NCI-H2196 (cell line): Measurements from ENCODE around the gene MSH3.
"Not testable (repeated sequence)": the region's sequence is repeated elsewhere in the genome, so short reads cannot be mapped to it uniquely, and the experiment has no call there.

Source experiments
- DNase-seq: peaks from one replicate; lab custom pipeline; 2025; ENCODE audit not compliant: unreplicated experiment; lab: John Stamatoyannopoulos, UW

MSH3 gene

DNA sequence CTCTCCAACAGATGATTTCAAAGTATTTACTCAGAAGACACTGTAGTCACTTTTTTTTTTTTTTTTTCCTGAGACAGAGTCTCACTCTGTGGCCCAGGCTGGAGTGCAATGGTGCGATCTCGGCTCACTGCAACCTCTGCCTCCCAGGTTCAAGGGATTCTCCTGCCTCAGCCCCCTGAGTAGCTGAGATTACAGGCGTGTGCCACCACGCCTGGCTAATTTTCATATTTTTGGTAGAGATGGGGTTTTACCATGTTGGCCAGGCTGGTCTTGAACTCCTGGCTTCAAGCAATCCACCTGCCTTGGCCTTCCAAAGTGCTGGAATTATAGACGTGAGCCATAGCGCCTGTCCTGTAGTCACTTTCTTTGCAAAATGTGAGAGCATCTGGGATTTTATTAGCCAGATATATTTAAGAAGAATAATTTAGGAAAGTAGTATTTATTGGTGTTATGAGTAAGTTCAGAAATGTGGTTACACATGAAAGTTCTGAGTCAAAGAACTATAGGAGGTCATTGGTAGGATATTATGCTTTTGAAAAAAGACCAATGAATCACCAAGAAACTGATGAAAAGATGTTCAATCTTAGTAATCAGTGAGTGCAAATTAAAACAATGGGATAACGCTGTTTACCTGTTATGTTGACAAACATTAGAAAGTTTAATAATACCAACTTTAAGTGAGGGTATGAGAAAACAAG, 135.0 kb downstream of the MSH3 start:
- DNase-seq = not testable (repeated sequence)

DNA sequence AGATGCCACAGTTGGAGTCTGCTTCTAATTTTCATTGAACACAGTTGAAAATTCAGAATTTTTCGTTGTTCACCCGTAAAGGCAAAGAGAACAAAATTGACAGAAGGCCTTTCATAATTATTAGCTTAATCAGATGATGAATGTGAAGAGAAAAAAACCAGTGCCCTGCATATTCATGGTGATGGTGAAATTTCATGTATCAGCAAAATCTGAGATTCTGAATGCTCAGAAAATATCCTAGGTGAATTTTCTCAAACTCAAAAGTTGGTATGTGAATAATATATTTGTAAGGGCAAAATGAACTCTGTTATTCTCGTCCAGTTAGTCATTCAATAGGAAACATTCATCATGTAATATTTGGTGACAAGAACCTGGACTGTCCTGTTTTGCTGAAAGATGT, 136.2 kb downstream of the MSH3 start:
- DNase-seq = no peak

- DNase-seq = no peak
Measured at GRCh38 chr5:80793354-80793753, 138.9 kb downstream of the MSH3 start.

- no peak for DNase-seq
Measured at GRCh38 chr5:80796846-80797245, 142.4 kb downstream of the MSH3 start.

DNA sequence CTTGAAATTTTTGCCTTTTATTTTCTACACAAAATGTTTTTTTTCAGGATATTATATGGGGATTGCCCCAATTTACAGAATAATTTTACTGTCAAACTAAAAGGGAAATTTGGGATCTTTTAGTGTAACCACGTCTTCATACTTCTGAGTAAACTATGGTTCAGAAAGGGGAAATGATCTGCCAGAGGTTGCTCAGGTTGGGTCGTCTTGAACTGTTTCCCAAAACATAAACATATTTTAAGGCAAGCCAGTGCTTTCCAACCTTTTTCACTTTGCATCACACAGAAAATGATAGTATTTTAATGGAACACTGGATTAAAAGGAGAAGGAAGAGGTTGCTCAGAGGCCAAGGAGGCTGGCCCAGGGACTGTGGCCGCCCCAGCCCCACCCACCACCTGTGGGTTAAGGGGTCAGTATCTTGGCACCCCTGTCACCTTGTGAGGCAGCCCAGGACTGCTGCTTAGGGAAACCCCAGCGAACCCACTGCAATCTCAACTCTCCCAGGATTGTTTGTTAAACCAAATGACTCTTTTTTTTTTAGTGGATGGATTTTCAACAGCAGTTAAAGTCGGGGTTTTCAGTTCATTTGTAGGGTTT, 143.1 kb downstream of the MSH3 start:
- DNase-seq = no peak

- DNase-seq = no peak
Measured at GRCh38 chr5:80798166-80798565, 143.7 kb downstream of the MSH3 start.

- DNase-seq = no peak
Measured at GRCh38 chr5:80798633-80799032, 144.2 kb downstream of the MSH3 start.

GRCh38 chr5:80799041-80799440, 144.6 kb downstream of the MSH3 start:
- no peak for DNase-seq

DNA sequence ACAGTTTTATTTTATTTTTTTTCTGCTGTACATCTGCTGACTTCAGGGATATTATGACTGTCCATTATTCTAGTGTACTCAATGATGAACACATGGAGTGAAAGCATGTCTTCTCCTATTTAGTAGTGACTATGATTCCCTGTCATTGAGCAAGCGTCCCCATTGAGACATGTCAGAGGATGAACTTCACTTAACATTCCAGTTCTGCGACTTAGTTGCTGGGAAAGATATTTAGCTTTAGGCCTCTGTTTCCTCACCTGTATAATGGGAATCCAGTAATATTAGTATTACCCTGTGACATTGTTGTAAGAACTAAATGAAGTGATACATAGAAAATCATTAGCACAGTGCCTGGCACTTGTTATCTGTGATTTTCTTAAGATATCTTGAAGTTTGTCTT, 145.1 kb downstream of the MSH3 start:
- DNase-seq = no peak

DNA sequence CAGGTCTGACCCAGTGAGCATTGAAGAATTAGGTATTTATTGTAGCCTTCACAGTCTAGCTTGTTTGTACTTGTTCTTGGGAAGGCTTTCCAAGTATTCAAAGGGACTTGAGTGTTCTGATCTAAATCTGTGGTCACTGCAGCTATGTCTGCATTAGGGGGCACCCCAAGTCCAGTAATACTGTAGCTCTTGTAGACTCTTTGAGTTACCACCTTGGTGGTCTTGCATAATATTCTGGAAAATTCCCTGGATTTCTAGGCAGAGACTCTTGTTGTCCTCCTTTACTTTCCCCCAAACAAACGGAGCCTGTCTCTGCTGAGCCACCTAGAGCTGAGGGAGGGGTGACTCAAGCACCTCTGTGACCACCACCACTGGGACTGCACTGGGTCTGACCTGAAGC, 149.9 kb downstream of the MSH3 start:
- no peak for DNase-seq

DNA sequence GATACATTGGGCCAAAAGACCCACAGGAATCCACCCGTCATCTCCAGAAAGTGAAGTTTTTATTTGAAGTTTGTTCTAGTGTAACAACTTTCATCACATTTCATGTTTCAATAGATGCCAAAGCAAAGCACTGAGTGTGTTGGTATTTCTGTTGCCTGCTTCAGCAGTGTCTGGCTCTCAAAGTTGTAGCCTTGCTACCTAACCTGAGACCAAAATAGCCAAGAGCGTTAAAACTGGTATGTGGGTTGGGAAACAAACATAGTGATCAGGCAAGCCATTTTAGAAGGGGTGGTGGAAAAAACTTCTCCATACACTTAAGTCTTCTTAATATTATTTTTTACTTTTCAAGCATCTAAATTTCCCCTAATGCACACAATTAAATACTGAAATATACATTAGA, 150.6 kb downstream of the MSH3 start:
- DNase-seq = no peak

DNA sequence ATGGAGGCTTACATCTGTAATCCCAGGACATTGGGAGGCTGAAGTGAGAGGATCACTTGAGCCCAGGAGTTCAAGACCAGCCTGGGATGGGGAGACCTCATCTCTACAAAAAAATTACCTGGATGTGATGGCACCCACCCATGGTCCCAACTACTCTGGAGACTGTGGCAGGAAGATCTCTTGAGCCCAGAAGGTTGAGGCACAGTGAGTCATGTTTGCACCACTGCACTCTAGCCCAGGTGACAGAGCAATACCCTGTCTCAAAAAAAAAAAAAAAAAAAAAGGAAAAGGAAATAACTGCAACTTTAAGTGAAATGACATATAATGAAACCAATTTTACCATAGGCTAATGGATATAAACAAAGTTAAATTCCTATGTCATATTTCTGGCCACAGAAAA, 152.5 kb downstream of the MSH3 start:
- DNase-seq = no peak

- no peak for DNase-seq
Measured at GRCh38 chr5:80809451-80809850, 155.0 kb downstream of the MSH3 start.

DNA sequence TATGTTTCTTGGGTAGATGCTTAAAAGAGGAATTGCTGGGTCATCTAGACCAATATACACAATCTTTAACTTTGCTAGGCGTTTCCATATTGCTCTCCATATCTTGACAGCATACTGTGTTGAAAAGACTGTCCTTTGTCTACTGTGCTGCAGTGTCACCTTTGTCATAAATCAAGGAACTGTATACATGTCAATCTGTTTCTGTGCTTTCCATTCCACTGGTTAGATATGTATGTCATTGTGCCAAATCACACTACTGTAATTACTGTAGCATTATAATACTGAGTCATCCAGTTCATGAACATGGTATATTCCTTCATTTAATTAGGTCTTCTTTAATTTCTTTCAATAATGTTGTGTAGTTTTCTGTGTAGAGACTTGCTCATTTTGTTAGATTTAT, 156.0 kb downstream of the MSH3 start:
- no peak for DNase-seq

DNA sequence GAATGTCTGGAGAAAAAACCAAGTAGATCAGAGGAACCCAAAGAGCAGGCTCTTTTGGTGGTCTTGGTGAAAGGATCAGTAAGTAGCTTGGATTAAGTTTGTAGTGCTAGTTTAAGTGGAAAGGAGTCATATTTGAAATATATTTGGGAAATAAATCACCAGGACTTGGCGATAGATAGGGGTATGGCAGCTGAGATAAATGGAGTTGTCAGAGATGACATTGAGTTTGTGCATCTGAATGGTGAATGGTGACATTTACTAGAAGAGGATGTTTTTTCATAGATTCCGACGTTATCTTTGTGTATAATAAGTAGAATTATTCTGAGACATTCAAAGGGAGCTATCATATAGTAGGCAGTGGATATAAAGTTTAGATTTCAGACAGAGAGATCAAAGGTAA, 162.1 kb downstream of the MSH3 start:
- no peak for DNase-seq

DNA sequence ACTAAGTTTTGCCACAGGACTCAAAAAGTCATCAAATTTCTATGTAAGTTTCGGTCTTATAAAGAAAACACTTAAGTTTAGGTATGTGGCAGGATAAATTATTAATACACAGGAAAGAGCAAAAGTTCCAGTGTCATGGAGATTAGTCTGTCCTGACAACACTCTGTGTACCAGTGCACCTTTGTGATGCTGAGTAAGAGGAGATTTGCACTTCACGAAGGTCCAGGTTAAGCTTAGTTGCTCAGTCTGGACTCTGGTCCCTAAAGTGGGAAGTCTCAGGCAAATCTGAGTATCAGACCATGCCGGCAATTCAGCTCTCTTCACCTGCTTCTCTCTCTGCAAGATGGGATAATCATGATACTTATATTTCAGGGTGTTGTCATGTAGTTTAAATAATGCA, 166.2 kb downstream of the MSH3 start:
- no peak for DNase-seq

DNA sequence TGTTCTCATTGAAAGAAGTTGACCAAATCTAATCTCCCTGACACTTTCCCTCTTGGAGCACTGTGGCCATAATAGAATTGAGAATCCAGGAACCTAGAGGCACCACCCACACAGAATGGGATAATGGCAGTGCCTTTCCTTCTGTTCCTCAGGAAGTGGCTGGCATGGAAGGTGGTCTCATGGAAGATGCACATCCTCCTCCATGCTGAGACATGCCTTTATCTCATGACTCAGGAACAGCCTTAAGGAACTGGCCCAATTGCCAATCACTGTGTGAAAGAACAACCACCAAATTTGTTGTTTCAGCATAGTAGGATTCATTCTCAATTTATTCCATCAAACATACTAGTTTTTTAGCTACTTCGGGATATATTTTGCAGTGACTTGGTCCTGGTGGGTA, 168.2 kb downstream of the MSH3 start:
- DNase-seq = no peak

DNA sequence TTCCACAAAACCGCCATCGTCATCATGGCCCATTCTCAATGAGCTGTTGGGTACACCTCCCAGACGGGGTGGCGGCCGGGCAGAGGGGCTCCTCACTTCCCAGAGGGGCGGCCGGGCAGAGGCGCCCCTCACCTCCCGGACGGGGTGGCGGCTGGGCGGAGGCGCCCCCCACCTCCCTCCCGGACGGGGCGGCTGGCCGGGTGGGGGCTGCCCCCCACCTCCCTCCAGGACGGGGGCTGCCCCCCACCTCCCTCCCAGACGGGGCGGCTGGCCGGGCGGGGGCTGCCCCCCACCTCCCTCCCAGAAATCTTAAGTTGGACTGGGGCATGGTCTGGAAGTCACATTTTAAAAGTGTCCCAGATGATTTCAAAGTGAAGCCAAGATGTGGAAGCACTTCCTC, 169.7 kb downstream of the MSH3 start:
- DNase-seq = not testable (repeated sequence)

DNA sequence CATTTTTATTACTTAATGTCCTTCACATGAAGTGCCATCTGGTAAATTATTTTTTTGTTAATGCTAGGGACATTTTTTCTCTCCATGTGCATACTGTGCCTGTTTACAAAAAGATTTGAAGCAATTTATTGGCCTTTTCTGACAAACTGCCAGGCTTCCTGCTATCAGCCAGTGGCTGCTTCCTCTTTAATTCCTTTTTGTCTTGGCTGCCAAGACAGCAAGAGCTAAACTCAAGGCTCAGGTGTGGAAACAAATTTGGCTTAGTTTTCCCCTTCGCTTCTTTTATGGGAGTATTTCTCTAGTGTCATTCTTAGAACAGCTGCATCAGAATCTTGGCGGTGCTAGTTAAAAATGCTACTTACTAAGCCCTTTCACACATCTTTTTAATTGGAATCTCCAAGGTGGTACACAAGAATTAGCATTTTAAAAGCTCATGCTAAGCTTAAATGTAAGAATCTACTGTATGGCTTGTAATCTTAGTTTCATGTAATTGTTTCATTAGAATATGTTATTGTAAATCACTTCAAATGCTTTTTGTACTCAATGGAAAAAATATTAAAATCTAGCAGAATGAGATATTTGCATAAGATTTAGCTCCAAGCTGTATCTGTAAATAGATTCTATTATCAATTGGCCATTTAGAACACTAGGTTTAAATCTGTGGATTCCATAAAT, 171.5 kb downstream of the MSH3 start:
- no peak for DNase-seq

GRCh38 chr5:80834710-80835109, 180.3 kb downstream of the MSH3 start:
- no peak for DNase-seq

DNA sequence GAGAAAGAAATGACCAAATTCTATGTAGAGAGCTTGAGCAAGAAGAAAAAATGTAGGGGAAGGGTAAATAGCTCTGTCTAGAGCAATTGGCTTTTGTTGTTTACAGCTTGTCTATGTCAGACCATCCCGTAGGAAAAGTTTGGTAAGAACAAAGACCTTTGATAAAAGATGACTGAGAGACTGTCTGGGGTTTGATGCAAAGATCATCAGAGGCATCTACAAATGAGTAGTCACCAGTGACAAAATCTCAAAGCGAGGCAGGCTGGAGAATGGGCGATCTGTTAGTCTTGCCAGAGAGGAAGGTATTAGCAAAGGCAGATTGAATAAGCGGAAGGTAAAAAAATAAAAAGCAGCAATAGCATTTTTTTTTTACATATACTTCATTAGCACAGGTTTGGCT, 180.7 kb downstream of the MSH3 start:
- no peak for DNase-seq

DNA sequence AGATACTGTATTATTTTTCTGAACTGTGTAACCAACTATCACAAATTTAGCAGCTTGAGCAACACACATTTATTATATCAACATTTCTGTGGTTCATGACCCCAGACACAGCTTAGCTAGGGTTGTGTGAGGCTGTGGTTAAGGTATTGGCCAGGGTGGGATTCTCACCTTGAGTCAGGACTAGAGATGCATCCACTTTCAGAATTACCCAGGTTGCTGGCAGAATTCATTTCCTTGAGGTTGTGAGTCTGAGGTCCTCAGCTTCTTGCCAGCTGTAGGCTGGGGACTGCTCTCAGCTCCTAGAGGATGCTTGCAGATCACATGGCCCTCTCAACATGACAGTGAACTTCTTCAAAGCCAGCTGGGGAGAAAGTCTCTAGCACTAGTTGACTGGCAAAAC, 183.2 kb downstream of the MSH3 start:
- DNase-seq = no peak
